Cardiac fibroblast (primary cell): ENCODE results near the gene MDM4.
"Not testable (repeated sequence)": the region's sequence is repeated elsewhere in the genome, so short reads cannot be mapped to it uniquely, and the experiment has no call there.

Experiments used
- DNase-seq, 2 donors: peaks; one replicate each; pipeline versions ENCODE4 v3.0.0 to v3.0.0-alpha.2; 2010; ENCODE audit warnings: low read depth in 2 of 2
- H3K4me3 ChIP-seq, 2 donors: replicated peaks in 1 of 2; 1 replicate in 1 of 2; 2 replicates in 1 of 2; pipeline ENCODE4 v1.5.1; 2011; ENCODE audit warnings: low read depth in 2 of 2, low read length in 2 of 2, mild to moderate bottlenecking in 2 of 2, moderate library complexity in 1 of 2
- CTCF ChIP-seq: IDR thresholded peaks from one replicate; pipeline ENCODE4 v1.5.1; 2011; ENCODE audit warnings: low read depth, mild to moderate bottlenecking, low read length, inconsistent platforms

The MDM4 gene

GRCh38 chr1:204506969-204507316 lies 9.3 kb upstream of the MDM4 start:
- DNase-seq = peak; percentile 96 to 97
- no peak for TF ChIP-seq CTCF
- peak overlapping the region; percentile 31 to 61 for H3K4me3 ChIP-seq

GRCh38 chr1:204507317-204508105 lies 8.7 kb upstream of the MDM4 start:
- TF ChIP-seq CTCF = no peak
- H3K4me3 ChIP-seq = peak overlapping the region; percentile 31 to 61
- DNase-seq = peak; percentile 63 to 76

GRCh38 chr1:204509186-204509635 lies 7.0 kb upstream of the MDM4 start:
- no peak overlapping the region for H3K4me3 ChIP-seq
- TF ChIP-seq CTCF = no peak
- no peak for DNase-seq

- TF ChIP-seq CTCF = no peak
- no peak for DNase-seq
- H3K4me3 ChIP-seq = no peak overlapping the region
Measured at GRCh38 chr1:204511366-204511765, 4.8 kb upstream of the MDM4 start.

GRCh38 chr1:204513117-204513716 lies 3.0 kb upstream of the MDM4 start:
- DNase-seq = no peak
- TF ChIP-seq CTCF = no peak
- H3K4me3 ChIP-seq = no peak overlapping the region

- no peak for TF ChIP-seq CTCF
- no peak for DNase-seq
- no peak overlapping the region for H3K4me3 ChIP-seq
Measured at GRCh38 chr1:204514828-204515227, 1.4 kb upstream of the MDM4 start.

GRCh38 chr1:204517382-204517781 lies 1.2 kb downstream of the MDM4 start:
- DNase-seq = not testable (repeated sequence)

More at GRCh38 chr1:204517382-204517781, 1.2 kb downstream of the MDM4 start:
- H3K4me3 ChIP-seq = peak overlapping the region in 1 of 2 donors; percentile 86
